Brain pericyte (primary cell): ENCODE results near the gene CRY1.
"Not testable (repeated sequence)": the region's sequence is repeated elsewhere in the genome, so short reads cannot be mapped to it uniquely, and the experiment has no call there.

Experiments
- DNase-seq: peaks from one replicate; pipeline ENCODE4 v3.0.0-alpha.2; 2012; ENCODE audit warnings: low read depth, low spot score

The CRY1 gene

GRCh38 chr12:107108366-107108765 lies 15.0 kb upstream of the CRY1 start:
- not testable (repeated sequence) for DNase-seq

- DNase-seq: no peak
Measured at GRCh38 chr12:107107381-107107780, 14.0 kb upstream of the CRY1 start.

DNA sequence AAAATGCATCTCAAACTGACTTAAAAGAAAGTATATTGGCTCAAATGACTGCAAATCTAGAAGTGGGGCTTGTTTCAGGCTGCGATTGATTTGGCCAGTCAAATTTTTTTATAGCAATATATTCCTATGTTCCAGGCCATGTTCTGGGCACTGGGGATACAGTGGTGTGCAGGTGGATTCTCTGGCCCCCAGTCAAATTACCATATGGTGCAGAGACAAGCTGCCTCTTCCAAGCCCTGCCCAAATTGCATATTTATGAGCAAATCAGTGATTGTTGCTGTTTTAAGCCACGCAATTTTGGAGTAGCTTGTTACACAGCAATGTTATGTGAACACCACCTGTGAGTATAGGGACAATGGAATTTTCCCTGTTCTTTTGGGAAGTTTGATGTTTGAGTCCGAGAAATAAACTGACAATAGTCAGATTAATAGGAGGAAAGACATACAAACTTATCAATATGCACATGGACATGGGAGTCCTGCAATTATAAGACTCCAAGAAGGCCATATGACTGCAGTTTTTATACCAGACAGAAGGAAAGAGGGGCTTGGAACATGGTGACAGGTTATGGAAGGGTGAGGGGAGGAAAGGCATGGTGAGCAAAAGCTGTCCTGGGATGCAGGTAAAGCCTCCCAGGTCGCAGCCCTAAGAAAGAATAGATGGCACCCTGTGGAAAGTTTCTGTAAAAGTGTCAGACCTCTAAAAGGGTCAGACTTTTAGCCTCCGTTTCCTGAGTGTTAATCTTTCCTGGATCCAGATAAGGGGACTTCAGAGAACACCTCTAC lies 13.1 kb upstream of the CRY1 start:
- DNase-seq: no peak

DNA sequence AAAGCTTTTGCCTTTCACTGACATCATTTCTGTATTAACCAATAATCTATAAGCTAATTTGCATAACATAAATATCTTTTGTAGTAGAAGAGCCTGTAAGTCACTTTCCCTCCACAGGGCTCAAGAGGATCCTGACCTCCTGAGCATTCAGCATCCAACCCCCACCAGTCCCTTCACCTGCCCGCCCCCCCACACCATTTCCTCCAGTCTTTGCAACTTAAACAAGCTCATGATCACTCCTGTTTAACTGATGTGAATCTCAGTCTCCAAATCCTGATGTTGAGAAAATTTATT lies 12.0 kb upstream of the CRY1 start:
- DNase-seq: no peak

GRCh38 chr12:107103516-107103915 lies 10.2 kb upstream of the CRY1 start:
- no peak for DNase-seq

GRCh38 chr12:107103097-107103496 lies 9.7 kb upstream of the CRY1 start:
- no peak for DNase-seq

GRCh38 chr12:107102294-107102693 lies 8.9 kb upstream of the CRY1 start:
- DNase-seq: no peak

DNA sequence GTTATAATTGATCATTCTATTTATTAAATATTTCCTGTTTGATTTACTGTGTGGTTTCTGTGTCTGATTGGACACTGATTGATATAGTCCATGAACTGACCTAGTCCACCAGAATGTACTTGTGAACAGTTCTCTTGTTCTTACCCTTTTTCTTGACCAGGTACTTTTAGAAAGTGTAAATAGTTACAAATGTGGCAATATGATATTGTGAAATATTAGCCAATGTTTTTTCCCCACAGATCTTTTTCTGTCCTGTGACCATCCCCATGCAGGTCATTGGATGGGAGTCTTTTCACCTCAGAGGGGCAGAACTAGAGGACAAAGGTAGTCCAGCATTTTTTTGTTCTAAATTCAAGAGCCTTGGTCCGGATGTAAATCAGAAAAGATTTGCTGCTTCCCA lies 8.3 kb upstream of the CRY1 start:
- no peak for DNase-seq

DNA sequence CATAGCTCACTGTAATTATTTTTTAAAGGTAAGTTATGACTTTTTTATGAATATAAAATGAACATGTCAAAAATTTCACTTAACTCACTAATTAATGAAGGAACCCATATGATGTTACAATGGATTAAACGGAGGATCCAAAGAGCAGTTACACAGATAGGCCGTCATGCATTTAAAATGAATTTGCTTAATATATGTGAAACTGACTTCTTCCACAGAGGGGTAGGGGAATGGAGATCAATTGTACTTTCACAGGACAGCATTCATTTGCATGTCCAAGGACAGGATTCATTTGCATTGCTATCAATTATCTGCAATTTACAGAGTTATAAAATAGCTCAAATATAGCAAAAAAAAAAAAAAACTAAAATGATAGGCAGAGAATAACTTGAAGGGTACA lies 6.6 kb upstream of the CRY1 start:
- DNase-seq: no peak

- no peak for DNase-seq
Measured at GRCh38 chr12:107096571-107096970, 3.2 kb upstream of the CRY1 start.

DNA sequence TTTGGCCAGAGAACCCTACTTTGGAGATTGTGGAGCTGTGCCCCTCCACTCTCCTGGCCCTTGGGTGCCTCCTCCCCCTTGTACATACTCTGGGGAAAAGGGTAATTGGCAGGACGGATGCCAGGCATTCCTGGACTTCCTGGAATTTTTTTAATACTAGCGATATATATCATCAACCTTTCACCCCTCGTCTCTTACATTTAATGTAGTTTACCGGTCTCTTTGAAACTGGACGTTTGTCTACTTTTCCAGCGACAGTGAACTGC lies 767 bp upstream of the CRY1 start:
- DNase-seq: no peak

DNA sequence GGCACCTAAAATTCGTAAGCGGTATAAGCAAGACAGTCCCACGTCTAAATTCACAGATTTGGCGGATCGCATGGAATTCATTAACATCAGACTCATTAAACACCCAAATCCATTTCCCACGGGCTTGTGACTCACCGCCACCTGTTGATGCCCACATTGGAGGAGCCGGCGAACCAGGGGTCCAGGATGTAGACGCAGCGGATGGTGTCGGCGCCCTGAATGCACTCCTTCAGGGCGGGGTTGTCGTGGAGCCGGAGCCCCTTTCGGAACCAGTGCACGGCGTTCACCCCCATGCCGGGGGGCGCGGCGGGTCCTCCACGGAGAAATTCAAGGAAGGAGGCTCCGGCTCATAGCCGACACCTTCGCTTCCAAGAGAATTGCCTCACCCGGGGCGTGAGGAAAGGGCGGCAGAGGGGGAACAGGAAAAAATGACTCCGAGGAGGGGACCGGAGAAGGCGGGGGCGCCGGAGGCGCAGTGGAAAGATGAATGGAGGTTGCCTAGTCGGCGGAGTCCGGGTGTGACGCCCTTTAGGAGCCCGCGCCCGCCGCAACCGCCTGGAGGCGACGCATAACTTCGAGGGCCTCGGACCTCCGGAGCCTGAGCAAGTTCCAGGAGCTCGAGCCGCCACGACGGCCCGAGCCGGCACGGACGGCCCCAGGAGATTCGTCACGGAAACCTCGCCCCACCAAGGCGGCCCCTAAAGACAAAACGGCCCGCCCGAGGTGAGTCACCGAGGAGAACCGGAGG lies 506 bp downstream of the CRY1 start:
- no peak for DNase-seq

DNA sequence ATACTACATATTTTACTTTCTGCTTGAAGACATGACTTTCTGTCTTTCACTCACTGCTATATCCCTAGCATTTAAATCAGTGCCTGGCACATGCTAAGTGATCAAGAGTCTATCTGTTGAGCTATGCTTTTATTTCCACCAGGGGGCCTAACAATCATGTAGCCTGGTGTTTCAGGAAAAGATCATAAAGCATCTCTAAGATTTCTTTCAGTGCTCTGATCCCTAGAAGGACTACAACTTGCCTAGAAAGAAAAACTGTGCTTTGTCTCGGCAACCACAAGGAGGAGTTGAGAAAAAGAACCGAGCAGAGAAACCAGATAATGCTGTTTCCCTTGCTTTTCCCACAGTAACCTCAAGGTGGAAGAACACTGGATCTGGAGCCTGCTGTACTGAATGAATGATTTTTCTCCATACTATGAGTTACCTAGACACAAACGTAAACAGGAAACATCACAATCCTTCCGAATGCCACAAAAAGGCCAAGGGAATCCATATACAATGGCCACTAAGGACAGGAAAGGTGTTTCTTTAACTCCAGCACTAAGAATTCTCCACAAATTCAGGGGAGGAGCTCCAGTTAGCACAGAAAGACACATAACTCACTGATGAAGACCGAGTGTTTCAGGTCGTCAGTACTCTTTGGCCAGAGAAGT lies 1.2 kb downstream of the CRY1 start:
- DNase-seq: peak; percentile 82

DNA sequence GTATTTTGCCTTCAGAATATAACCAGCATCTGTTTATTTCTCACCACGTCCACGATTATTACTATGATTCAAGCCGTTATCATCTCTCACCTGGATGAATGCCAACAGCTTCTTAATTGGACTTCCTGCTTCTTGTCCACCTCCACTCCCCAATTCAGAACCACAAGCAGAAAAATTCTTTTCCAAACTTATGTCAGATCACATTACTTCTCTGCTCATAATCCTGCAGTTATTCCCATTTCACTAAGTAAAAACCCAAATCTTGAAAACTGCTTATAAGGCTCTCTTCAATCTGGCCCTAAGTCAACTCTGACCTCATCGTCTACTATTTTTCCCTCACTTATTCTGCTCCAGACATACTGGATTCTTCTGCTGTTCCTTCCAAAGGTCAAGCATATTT lies 2.0 kb downstream of the CRY1 start:
- no peak for DNase-seq

GRCh38 chr12:107090711-107091110 lies 2.6 kb downstream of the CRY1 start:
- no peak for DNase-seq

DNA sequence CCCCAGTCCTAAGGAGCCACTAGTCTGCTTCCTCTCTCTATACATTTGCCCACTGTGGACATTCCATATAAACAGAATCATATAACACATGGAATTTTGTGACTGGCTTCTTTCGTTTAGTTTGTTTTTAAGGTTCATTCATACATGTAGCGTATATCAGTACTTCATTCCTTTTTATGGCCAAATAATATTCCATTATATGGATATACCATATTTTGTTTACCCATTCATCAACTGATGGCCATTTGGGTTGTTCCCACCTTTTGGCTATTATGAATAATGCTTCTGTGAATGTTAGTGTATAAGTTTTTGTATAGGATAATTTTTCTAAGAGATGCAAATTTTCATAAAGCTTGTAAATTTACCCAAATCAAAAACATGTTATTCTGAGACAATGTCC lies 4.4 kb downstream of the CRY1 start:
- DNase-seq: no peak

- no peak for DNase-seq
Measured at GRCh38 chr12:107086314-107086713, 7.0 kb downstream of the CRY1 start.

GRCh38 chr12:107081778-107082177 lies 11.6 kb downstream of the CRY1 start:
- DNase-seq: no peak

DNA sequence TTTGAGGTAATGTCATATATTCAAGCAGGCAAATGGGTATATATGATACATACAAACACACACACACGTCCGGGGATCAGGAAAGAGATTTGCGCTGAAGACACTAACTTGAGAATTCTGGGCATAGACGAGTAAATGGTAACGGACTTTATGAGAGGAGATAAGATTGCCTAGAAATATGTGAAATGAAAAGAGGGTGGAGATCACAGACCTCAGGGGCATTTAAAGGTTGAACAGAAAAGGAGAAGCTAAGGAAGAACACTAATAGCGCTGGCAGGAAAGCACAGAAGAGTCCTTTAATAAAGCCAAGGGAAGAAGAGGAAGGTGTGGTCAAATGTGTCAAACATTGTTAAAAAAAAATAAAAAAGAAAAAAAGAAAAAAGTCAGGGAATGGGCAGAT lies 13.1 kb downstream of the CRY1 start:
- DNase-seq: no peak

DNA sequence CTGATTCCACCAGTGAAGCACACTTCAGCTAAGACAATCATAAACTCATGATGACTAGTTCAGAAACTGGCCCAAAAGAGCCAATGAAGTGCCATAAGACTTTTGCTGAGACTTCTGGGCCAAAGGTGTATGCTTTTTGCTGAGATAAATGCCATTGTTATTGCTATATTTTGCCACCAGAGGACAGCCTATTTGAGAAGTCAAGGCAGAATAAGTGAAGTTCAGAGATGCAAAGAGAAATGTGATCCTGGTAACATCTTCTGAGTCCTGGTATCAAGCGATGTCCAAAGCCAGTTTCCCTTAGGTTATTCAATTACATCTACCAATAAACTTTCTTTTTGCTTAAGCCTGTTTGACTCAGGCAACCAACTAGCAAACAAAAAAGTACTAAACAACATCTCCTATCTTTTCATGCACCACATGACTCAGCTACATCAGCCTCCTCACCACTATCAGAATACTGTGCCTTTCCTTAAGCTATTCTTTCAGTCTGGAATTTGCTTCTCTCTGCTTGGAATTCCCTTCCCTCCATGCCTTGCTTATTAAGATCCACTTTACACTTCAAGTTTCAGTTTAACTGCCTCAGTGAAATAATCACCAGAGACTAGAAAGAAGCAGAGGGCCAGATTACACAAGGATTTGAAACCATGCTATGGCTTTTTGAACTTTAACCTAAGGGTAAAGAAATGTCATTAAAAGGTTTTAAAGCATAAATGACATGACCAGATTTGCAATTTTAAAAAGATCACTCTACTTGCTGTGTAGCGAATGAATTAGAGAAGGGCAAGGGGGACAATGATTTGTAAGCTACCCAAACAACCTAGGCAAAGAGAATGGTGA lies 14.0 kb downstream of the CRY1 start:
- DNase-seq: no peak

DNA sequence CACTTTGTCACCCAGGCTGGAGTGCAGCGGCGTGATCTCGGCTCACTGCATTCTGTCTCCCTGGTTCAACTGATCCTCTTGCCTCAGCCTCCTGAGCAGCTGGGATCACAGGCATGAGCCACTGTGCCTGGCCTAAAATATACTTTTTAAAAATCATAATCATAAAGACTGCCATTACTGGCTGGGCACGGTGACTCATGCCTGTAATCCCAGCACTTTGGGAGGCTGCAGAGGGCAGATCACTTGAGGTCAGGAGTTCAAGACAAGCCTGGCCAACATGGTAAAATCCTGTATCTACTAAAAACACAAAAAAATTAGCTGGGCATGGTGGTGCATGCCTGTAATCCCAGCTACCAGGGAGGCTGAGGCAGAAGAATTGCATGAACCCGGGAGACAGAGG lies 20.1 kb downstream of the CRY1 start:
- not testable (repeated sequence) for DNase-seq

DNA sequence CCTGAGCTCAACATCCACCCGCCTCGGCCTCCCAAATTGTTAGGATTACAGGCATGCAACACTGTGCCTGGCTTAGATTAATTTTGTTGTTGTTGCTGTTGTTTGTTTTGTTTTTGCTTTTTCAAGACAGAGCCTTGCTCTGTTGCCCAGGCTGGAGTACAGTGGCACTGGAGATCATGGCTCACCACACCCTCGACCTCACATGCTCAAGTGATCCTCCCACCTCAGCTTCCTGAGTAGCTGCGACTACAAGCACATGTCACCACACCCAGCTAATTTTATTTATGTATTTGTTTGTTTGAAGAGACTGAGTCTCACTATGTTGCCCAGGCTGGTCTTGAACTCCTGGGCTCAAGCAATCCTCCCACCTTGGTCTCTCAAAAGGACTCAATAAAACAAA lies 26.7 kb downstream of the CRY1 start:
- no peak for DNase-seq
